ENCODE results near the gene NPRL2.

- TF ChIP-seq EZH2 (IDR thresholded peaks at IDR 0.05; ENCODE audit: insufficient read depth, poor library complexity, severe bottlenecking) (no peak), EZH2phosphoT487 (IDR thresholded peaks at IDR 0.05; ENCODE audit: insufficient read depth, low read depth) (no peak)
These were observed 46.0 kb downstream of the NPRL2 start for GRCh38 chr3:50304601-50305000.
